Measurements from ENCODE around the gene CGB7. TPM values are rescaled to one million over a fixed set of nuclear protein-coding genes. Genes with fewer than 3 reads are reported as not detected.

The CGB7 gene
- total RNA-seq, 1 experiment from 2014 or later, result not detected

DNA sequence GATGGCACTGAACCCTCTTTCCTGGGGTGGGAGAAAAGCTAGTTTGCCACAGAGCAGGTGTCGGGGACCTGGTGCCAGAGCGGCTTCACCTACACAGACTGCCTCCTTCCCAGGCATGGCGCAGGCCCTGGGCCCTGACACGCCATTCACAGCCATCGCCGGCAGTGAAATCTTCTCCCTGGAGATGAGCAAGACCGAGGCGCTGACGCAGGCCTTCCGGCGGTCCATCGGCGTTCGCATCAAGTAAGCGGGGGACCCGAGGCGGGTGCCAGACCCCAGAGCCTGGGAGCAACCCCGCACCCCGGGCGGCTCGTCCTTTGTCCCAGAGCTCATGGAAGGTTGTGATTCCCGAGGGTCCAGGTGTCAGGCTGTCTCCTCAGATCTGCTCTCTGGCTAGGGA is 50.6 kb downstream of the CGB7 start:
- intact Hi-C loops (cut with micrococcal nuclease; ENCODE audit: unreplicated experiment), result no loop called here
- Histone ChIP-seq H3K36me3 (ENCODE audit: insufficient read depth, low read length, poor library complexity, severe bottlenecking) (peaks cover 72% of the 10 kb centered on the region), H3K27ac (ENCODE audit: low read depth, low read length, poor library complexity, severe bottlenecking) (no peak overlapping the region), H3K4me3 (ENCODE audit: low read depth, low read length, poor library complexity, severe bottlenecking) (no peak overlapping the region), H3K9me3 (ENCODE audit: low read depth, low read length, poor library complexity, severe bottlenecking) (no peaks in the 10 kb centered on the region), H3K27me3 (replicated peaks; ENCODE audit: insufficient read depth, low read depth, low read length, poor library complexity) (no peaks in the 10 kb centered on the region), H3K4me1 (ENCODE audit: insufficient read depth, low read length, poor library complexity, severe bottlenecking) (no peaks in the 10 kb centered on the region)
- TF ChIP-seq EZH2 (IDR thresholded peaks at IDR 0.05; ENCODE audit: borderline replicate concordance, low read depth, low read length, poor library complexity, severe bottlenecking) (no peak), CTCF (conservative IDR thresholded peaks at IDR 0.05; ENCODE audit: low read depth, low read length) (no peak)
- no peak for DNase-seq (ENCODE audit: low spot score)
- POLR2A ChIA-PET (ENCODE audit: low non-redundant PET), result no interaction called here
- no TSS peak for BruUV-seq (replicated peaks)
- CTCF ChIA-PET, result no interaction called here

GRCh38 chr19:49004964-49005614 is 52.5 kb downstream of the CGB7 start:
- POLR2A ChIA-PET (ENCODE audit: low non-redundant PET), result no interaction called here
- no TSS peak for BruUV-seq (replicated peaks)
- Histone ChIP-seq H3K27ac (ENCODE audit: low read depth, low read length, poor library complexity, severe bottlenecking) (no peak overlapping the region), H3K4me1 (ENCODE audit: insufficient read depth, low read length, poor library complexity, severe bottlenecking) (no peaks in the 10 kb centered on the region), H3K9me3 (ENCODE audit: low read depth, low read length, poor library complexity, severe bottlenecking) (no peaks in the 10 kb centered on the region), H3K27me3 (replicated peaks; ENCODE audit: insufficient read depth, low read depth, low read length, poor library complexity) (no peaks in the 10 kb centered on the region), H3K4me3 (ENCODE audit: low read depth, low read length, poor library complexity, severe bottlenecking) (no peak overlapping the region), H3K36me3 (ENCODE audit: insufficient read depth, low read length, poor library complexity, severe bottlenecking) (peaks cover 63% of the 10 kb centered on the region)
- DNase-seq (ENCODE audit: low spot score), result no peak
- CTCF ChIA-PET, result no interaction called here
- TF ChIP-seq EZH2 (IDR thresholded peaks at IDR 0.05; ENCODE audit: borderline replicate concordance, low read depth, low read length, poor library complexity, severe bottlenecking), result no peak
- TF ChIP-seq CTCF (conservative IDR thresholded peaks at IDR 0.05; ENCODE audit: low read depth, low read length), result no peak
- intact Hi-C loops (cut with micrococcal nuclease; ENCODE audit: unreplicated experiment), result no loop called here

Small RNA genes lying within 50 kb of the gene (microRNA-seq; reads per million reads assigned to microRNA genes)
- gene MIR6798, result 1.6 reads per million

Other genes starting within 250 kb of the CGB7 start
- 54.0 and 62.7 TPM in 2 replicates for gene BCAT2, start 246.7 kb downstream of the CGB7 start, total RNA-seq (2021)
- gene HSD17B14, start 221.3 kb downstream of the CGB7 start, total RNA-seq (2021), result 2.0 and 3.0 TPM in 2 replicates
- 20.7 and 24.1 TPM in 2 replicates for gene PLEKHA4, start 189.1 kb downstream of the CGB7 start, total RNA-seq (2021)
- 27.6 and 41.2 TPM in 2 replicates for gene PPP1R15A, start 185.3 kb downstream of the CGB7 start, total RNA-seq (2021)
- not detected in 2 replicates for gene TULP2, start 159.0 kb downstream of the CGB7 start, total RNA-seq (2021)
- 86.7 and 109 TPM in 2 replicates for gene NUCB1, start 157.4 kb downstream of the CGB7 start, total RNA-seq (2021)
- gene DHDH, start 124.0 kb downstream of the CGB7 start, total RNA-seq (2021), result not detected in 2 replicates
- gene BAX, start 102.9 kb downstream of the CGB7 start, total RNA-seq (2021), result 103 and 112 TPM in 2 replicates
- gene FTL, start 92.4 kb downstream of the CGB7 start, total RNA-seq (2021), result 1,330 and 1,983 TPM in 2 replicates
- gene GYS1, start 64.4 kb downstream of the CGB7 start, total RNA-seq (2021), result 54.6 and 57.0 TPM in 2 replicates
- 227 and 241 TPM in 2 replicates for gene RUVBL2, start 63.9 kb downstream of the CGB7 start, total RNA-seq (2021)
- gene LHB, start 40.7 kb downstream of the CGB7 start, total RNA-seq (2021), result not detected in 2 replicates
- gene CGB3, start 33.4 kb downstream of the CGB7 start, total RNA-seq (2021), result not detected in 2 replicates
- gene CGB2, start 25.9 kb downstream of the CGB7 start, total RNA-seq (2021), result not detected in 2 replicates
- not detected in 2 replicates for gene CGB1, start 20.9 kb downstream of the CGB7 start, total RNA-seq (2021)
- not detected in 2 replicates for gene CGB5, start 13.9 kb downstream of the CGB7 start, total RNA-seq (2021)
- gene CGB8, start 8.6 kb downstream of the CGB7 start, total RNA-seq (2021), result not detected in 2 replicates
- gene NTF4, start 7.1 kb upstream of the CGB7 start, total RNA-seq (2021), result not detected in 2 replicates
- gene KCNA7, start 14.9 kb upstream of the CGB7 start, total RNA-seq (2021), result not detected in 2 replicates
- 291 and 295 TPM in 2 replicates for gene SNRNP70, start 27.7 kb upstream of the CGB7 start, total RNA-seq (2021)
- 19.9 and 24.3 TPM in 2 replicates for gene LIN7B, start 56.6 kb upstream of the CGB7 start, total RNA-seq (2021)
- gene C19orf73, start 61.4 kb upstream of the CGB7 start, total RNA-seq (2021), result 1.7 and 2.6 TPM in 2 replicates
- gene PPFIA3, start 61.8 kb upstream of the CGB7 start, total RNA-seq (2021), result 33.1 and 33.6 TPM in 2 replicates
- gene HRC, start 97.6 kb upstream of the CGB7 start, total RNA-seq (2021), result not detected in 2 replicates
- gene TRPM4, start 100.0 kb upstream of the CGB7 start, total RNA-seq (2021), result 107 and 116 TPM in 2 replicates

Measured in A673 (cell line).